K562 (cell line): ENCODE results near the gene MMP12. TPM values are rescaled to one million over a fixed set of nuclear protein-coding genes. Genes with fewer than 3 reads are reported as not detected.

Source experiments
- ATAC-seq: fragments of 200-7000 bp; cut with Tn5 transposase; 3 replicates; pipeline ENCODE4 v1.9.1; 2020; ENCODE audit warnings: moderate library complexity
- BruUV-seq: library from RNA; stranded (reverse); fragments of 400-500 nt; replicated peaks from 2 replicates; lab custom pipeline; 2021; lab: Mats Ljungman, UMichigan
- CTCF ChIA-PET: fragments of 300-600 bp; formaldehyde crosslinking; extraction: SDS; loops from one replicate; lab custom pipeline; 2021; ENCODE audit warnings: low intra/inter-chr PET ratio; lab: Yijun Ruan, JAX
- POLR2A ChIA-PET: fragments of 300-600, 350-650 bp; sonication (Branson Sonifier 250); formaldehyde crosslinking; extraction: SDS; loops from one replicate; lab custom pipeline; 2021; ENCODE audit warnings: antibody characterized with exemption, inconsistent platforms; lab: Yijun Ruan, JAX
- DNase-seq, 4 experiments: peaks; one replicate each; pipeline versions ENCODE4 v3.0.0 to v3.0.0-alpha.2; 2011 to 2018; ENCODE audit warnings: low spot score in 3 of 4, mixed read lengths in 3 of 4; ENCODE audit errors: extremely low read depth in 1 of 4
- FAIRE-seq: peaks from 2 replicates; lab custom pipeline; 2011; peaks lifted over from hg19 to GRCh38; lab: Jason Lieb, UNC
- H2AFZ ChIP-seq: 2 replicates; pipeline ENCODE4 v1.6.0; 2011; ENCODE audit warnings: low read depth, low read length, control low read depth, inconsistent platforms
- H3K27ac ChIP-seq: fragments of 200-600 bp; 3 replicates; pipeline ENCODE4 v1.8.0; 2011; ENCODE audit warnings: low read depth, mild to moderate bottlenecking, control low read depth, inconsistent platforms, low read length, moderate library complexity, mixed read lengths; ENCODE audit errors: extremely low read depth
- H3K27me3 ChIP-seq, 2 experiments: fragments of 300-600 bp in 1 of 2; 2 replicates in 1 of 2; 3 replicates in 1 of 2; pipeline versions ENCODE4 v1.6.0 to v1.8.0; 2011; ENCODE audit warnings: inconsistent platforms in 2 of 2, low read length in 2 of 2, mild to moderate bottlenecking in 1 of 2, mixed read lengths in 1 of 2, moderate library complexity in 1 of 2; ENCODE audit not compliant: control insufficient read depth in 2 of 2, insufficient read depth in 2 of 2
- H3K36me3 ChIP-seq: fragments of 300-600 bp; 3 replicates; pipeline ENCODE4 v1.8.0; 2011; ENCODE audit warnings: mild to moderate bottlenecking, low read length, inconsistent platforms; ENCODE audit not compliant: control insufficient read depth, insufficient read depth
- H3K4me1 ChIP-seq, 2 experiments: fragments of 200-600 bp in 1 of 2; replicated peaks in 1 of 2; 2 replicates in 1 of 2; 3 replicates in 1 of 2; pipeline versions ENCODE4 v1.5.1 to v1.8.0; 2011; ENCODE audit warnings: inconsistent platforms in 2 of 2, low read length in 2 of 2, mild to moderate bottlenecking in 1 of 2, mixed read lengths in 1 of 2, moderate library complexity in 1 of 2; ENCODE audit not compliant: control insufficient read depth in 2 of 2, insufficient read depth in 2 of 2
- H3K4me2 ChIP-seq: 2 replicates; pipeline ENCODE4 v1.6.1; 2011; ENCODE audit warnings: low read length, control low read depth, inconsistent platforms, mixed read lengths; ENCODE audit not compliant: insufficient read depth
- H3K4me3 ChIP-seq: fragments of 200-600 bp; sonication (generic), shearing (Covaris generic); 2 replicates; pipeline ENCODE4 v1.5.1; 2016; ENCODE audit warnings: control low read depth, inconsistent platforms
- H3K79me2 ChIP-seq: fragments of 200-600 bp; 3 replicates; pipeline ENCODE4 v1.8.0; 2011; ENCODE audit warnings: low read length, inconsistent platforms; ENCODE audit not compliant: control insufficient read depth, insufficient read depth
- H3K9ac ChIP-seq, 2 experiments: 2 replicates each; pipeline versions ENCODE4 v1.6.0 to v1.6.1; 2011; ENCODE audit warnings: low read depth in 2 of 2, low read length in 2 of 2, control low read depth in 1 of 2, inconsistent platforms in 1 of 2, mild to moderate bottlenecking in 1 of 2, mixed read lengths in 1 of 2; ENCODE audit not compliant: insufficient read depth in 1 of 2
- H3K9me1 ChIP-seq: one replicate; pipeline ENCODE4 v1.6.0; 2011; ENCODE audit warnings: inconsistent platforms, mild to moderate bottlenecking, low read length, moderate library complexity; ENCODE audit not compliant: control insufficient read depth, insufficient read depth
- H3K9me3 ChIP-seq: replicated peaks from 2 replicates; pipeline ENCODE4 v1.5.1; 2011; ENCODE audit warnings: low read depth, low read length, inconsistent platforms; ENCODE audit not compliant: control insufficient read depth, insufficient read depth
- H4K20me1 ChIP-seq: replicated peaks from 2 replicates; pipeline ENCODE4 v1.6.1; 2011; ENCODE audit warnings: low read length, inconsistent platforms, mixed read lengths; ENCODE audit not compliant: control insufficient read depth, insufficient read depth
- DACH1 ChIP-seq: fragments of 450-650 bp; IDR thresholded peaks from 2 replicates; pipeline ENCODE4 v1.6.1; 2018; ENCODE audit not compliant: partially characterized antibody
- EZH2 ChIP-seq: IDR thresholded peaks from 2 replicates; pipeline ENCODE4 v1.6.1; 2012; ENCODE audit warnings: low read depth, mild to moderate bottlenecking, inconsistent platforms, low read length, borderline replicate concordance
- NELFE ChIP-seq: IDR thresholded peaks from 2 replicates; pipeline ENCODE4 v1.6.1; 2011; ENCODE audit warnings: mild to moderate bottlenecking; ENCODE audit not compliant: insufficient read depth, insufficient read length
- POLR2AphosphoS2 ChIP-seq: IDR thresholded peaks from 2 replicates; pipeline ENCODE4 v1.6.1; 2012; ENCODE audit warnings: low read length, improper control_type of control experiment
- SMAD4 ChIP-seq: fragments of 250-450 bp; sonication (Bioruptor Pico); conservative IDR thresholded peaks from 2 replicates; pipeline ENCODE4 v1.8.0; 2021; ENCODE audit warnings: inconsistent platforms, mild to moderate bottlenecking, moderate library complexity
- ZNF696 ChIP-seq: fragments of 250-450 bp; sonication (Bioruptor Pico); conservative IDR thresholded peaks from 2 replicates; pipeline ENCODE4 v1.4.0; 2020; ENCODE audit warnings: mild to moderate bottlenecking, moderate library complexity
- WGBS: fragments of 100-300 bp; shearing (Covaris generic); methylation state at CpG from one replicate; pipeline ENCODE4 v1.1.6; 2016; ENCODE audit warnings: low coverage, mixed read lengths; ENCODE audit not compliant: insufficient coverage; ENCODE audit errors: missing lambda C conversion rate; 5-methylcytosine and 5-hydroxymethylcytosine counted together
- in situ Hi-C: fragments of 300-500 bp; cut with MboI; formaldehyde crosslinking; loops from 4 replicates; pipeline ENCODE4 v1.15.0; 2018; ENCODE audit warnings: inconsistent platforms, mixed read lengths
- intact Hi-C: fragments of 100-400 bp; cut with micrococcal nuclease; formaldehyde crosslinking; loops from 2 replicates; pipeline ENCODE4 v1.14.2; 2022
- polyA plus RNA-seq, 8 experiments: library from polyadenylated mRNA; depleted of rRNA in 4 of 8; stranded (reverse) in 5 of 8; unstranded in 3 of 8; fragments of >200 nt; fragmentation: Nextera tagmentation in 2 of 8; fragmentation: Illumina TruSeq in 1 of 8; extraction: Ambion mirVana in 2 of 8; extraction: Trizol in 1 of 8; gene quantifications; 2 replicates each; pipeline versions ENCODE4 v1.2.1 to v1.2.3, GENCODE V29; 2011 to 2014; ENCODE audit warnings: inconsistent platforms in 1 of 8, missing spikeins in 1 of 8
- total RNA-seq, 7 experiments: library from RNA; depleted of rRNA in 6 of 7; stranded (reverse); fragments of >200 nt in 6 of 7; fragmentation: Illumina TruSeq in 2 of 7; extraction: Trizol in 2 of 7; gene quantifications; 2 replicates each; pipeline versions ENCODE4 v1.2.1 to v1.2.3, GENCODE V29; 2011 to 2021; ENCODE audit warnings: low replicate concordance in 1 of 7
- TF ChIP-seq, protein P1 (sequence below): sonication (generic); IDR thresholded peaks from 2 replicates; pipeline ENCODE4 v1.6.1; 2016
- TF ChIP-seq, protein P2 (sequence below): fragments of 250-450 bp; sonication (Bioruptor Pico); IDR thresholded peaks from 2 replicates; pipeline ENCODE4 v1.4.0; 2020
- TF ChIP-seq, protein P3 (sequence below): fragments of 250-450 bp; sonication (Bioruptor Pico); IDR thresholded peaks from 2 replicates; pipeline ENCODE4 v1.5.0; 2020; ENCODE audit warnings: mild to moderate bottlenecking

MMP12 gene
- total and polyA plus RNA-seq, 9 of the 15 experiments (the other 6 are each of a cell fraction or from before 2014, with no cell fraction given), result not detected

DNA sequence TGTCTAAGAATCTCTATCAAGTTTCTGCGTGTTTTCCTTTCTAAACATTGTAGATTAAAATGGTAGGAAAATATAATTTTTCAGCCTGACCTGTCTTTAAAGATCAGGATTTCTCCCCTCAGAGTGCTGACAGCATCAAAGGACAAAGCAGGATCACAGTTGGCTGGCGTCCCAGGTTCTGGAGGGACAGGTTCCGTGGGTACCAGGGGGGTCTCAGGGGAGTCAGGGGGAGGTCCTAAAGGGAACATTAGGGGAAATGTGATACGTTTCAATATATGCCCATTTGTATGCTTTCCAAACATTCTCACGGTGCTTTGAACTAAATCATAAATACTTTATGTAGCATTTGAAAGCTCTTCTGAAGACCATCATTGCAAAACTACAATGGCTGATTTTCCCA is 34.8 kb downstream of the MMP12 start:
- no peaks in the 10 kb centered on the region for H4K20me1 ChIP-seq
- H2AFZ ChIP-seq, result no peak overlapping the region
- no peak overlapping the region for H3K27ac ChIP-seq
- ChIA-PET CTCF (no interaction called here), POLR2A (no interaction called here)
- H3K4me3 ChIP-seq, result no peak overlapping the region
- BruUV-seq, result no TSS peak
- no peaks in the 10 kb centered on the region for H3K79me2 ChIP-seq
- ATAC-seq (no peak), DNase-seq (no peak), FAIRE-seq (no peak)
- H3K9me3 ChIP-seq, result no peaks in the 10 kb centered on the region
- no peaks in the 10 kb centered on the region for H3K4me1 ChIP-seq
- no peaks in the 10 kb centered on the region for H3K9me1 ChIP-seq
- H3K36me3 ChIP-seq, result no peaks in the 10 kb centered on the region
- intact Hi-C loops (no loop called here), in situ Hi-C loops (no loop called here)
- H3K4me2 ChIP-seq, result no peak overlapping the region
- no peaks in the 10 kb centered on the region for H3K27me3 ChIP-seq
- 0% methylated on average over 5 of the region's 5 CpGs for WGBS
- no peak overlapping the region for H3K9ac ChIP-seq
- TF ChIP-seq DACH1 (no peak), POLR2AphosphoS2 (no peak), NELFE (no peak), ZNF696 (CRISPR knock-in tag) (no peak), SMAD4 (CRISPR knock-in tag) (no peak), EZH2 (no peak)
- TF ChIP-seq, protein P1, sequence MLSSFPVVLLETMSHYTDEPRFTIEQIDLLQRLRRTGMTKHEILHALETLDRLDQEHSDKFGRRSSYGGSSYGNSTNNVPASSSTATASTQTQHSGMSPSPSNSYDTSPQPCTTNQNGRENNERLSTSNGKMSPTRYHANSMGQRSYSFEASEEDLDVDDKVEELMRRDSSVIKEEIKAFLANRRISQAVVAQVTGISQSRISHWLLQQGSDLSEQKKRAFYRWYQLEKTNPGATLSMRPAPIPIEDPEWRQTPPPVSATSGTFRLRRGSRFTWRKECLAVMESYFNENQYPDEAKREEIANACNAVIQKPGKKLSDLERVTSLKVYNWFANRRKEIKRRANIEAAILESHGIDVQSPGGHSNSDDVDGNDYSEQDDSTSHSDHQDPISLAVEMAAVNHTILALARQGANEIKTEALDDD, result no peak
- TF ChIP-seq, protein P2, sequence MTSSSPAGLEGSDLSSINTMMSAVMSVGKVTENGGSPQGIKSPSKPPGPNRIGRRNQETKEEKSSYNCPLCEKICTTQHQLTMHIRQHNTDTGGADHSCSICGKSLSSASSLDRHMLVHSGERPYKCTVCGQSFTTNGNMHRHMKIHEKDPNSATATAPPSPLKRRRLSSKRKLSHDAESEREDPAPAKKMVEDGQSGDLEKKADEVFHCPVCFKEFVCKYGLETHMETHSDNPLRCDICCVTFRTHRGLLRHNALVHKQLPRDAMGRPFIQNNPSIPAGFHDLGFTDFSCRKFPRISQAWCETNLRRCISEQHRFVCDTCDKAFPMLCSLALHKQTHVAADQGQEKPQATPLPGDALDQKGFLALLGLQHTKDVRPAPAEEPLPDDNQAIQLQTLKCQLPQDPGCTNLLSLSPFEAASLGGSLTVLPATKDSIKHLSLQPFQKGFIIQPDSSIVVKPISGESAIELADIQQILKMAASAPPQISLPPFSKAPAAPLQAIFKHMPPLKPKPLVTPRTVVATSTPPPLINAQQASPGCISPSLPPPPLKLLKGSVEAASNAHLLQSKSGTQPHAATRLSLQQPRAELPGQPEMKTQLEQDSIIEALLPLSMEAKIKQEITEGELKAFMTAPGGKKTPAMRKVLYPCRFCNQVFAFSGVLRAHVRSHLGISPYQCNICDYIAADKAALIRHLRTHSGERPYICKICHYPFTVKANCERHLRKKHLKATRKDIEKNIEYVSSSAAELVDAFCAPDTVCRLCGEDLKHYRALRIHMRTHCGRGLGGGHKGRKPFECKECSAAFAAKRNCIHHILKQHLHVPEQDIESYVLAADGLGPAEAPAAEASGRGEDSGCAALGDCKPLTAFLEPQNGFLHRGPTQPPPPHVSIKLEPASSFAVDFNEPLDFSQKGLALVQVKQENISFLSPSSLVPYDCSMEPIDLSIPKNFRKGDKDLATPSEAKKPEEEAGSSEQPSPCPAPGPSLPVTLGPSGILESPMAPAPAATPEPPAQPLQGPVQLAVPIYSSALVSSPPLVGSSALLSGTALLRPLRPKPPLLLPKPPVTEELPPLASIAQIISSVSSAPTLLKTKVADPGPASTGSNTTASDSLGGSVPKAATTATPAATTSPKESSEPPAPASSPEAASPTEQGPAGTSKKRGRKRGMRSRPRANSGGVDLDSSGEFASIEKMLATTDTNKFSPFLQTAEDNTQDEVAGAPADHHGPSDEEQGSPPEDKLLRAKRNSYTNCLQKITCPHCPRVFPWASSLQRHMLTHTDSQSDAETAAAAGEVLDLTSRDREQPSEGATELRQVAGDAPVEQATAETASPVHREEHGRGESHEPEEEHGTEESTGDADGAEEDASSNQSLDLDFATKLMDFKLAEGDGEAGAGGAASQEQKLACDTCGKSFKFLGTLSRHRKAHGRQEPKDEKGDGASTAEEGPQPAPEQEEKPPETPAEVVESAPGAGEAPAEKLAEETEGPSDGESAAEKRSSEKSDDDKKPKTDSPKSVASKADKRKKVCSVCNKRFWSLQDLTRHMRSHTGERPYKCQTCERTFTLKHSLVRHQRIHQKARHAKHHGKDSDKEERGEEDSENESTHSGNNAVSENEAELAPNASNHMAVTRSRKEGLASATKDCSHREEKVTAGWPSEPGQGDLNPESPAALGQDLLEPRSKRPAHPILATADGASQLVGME (CRISPR knock-in tag), result no peak
- TF ChIP-seq, protein P3, sequence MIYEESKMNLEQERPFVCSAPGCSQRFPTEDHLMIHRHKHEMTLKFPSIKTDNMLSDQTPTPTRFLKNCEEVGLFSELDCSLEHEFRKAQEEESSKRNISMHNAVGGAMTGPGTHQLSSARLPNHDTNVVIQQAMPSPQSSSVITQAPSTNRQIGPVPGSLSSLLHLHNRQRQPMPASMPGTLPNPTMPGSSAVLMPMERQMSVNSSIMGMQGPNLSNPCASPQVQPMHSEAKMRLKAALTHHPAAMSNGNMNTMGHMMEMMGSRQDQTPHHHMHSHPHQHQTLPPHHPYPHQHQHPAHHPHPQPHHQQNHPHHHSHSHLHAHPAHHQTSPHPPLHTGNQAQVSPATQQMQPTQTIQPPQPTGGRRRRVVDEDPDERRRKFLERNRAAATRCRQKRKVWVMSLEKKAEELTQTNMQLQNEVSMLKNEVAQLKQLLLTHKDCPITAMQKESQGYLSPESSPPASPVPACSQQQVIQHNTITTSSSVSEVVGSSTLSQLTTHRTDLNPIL (CRISPR knock-in tag), result no peak
